ENCODE results near the gene MRPS33.

The MRPS33 gene

GRCh38 chr7:140992422-140992821, 22.3 kb downstream of the MRPS33 start:
- H3K4me3 ChIP-seq (ENCODE audit: control insufficient read depth, low read depth, low read length) = no peak overlapping the region

GRCh38 chr7:140990193-140990962, 24.4 kb downstream of the MRPS33 start:
- H3K4me3 ChIP-seq (ENCODE audit: control insufficient read depth, low read depth, low read length) = no peak overlapping the region

More at GRCh38 chr7:140992422-140992821, 22.3 kb downstream of the MRPS33 start:
- DNase-seq (ENCODE audit: low read depth) = no peak
- no peak for TF ChIP-seq CTCF (conservative IDR thresholded peaks at IDR 0.05; ENCODE audit: control insufficient read depth, insufficient read depth, low read depth, low read length)

GRCh38 chr7:140989068-140989467, 25.7 kb downstream of the MRPS33 start:
- no peak overlapping the region for H3K4me3 ChIP-seq (ENCODE audit: control insufficient read depth, low read depth, low read length)
- TF ChIP-seq CTCF (conservative IDR thresholded peaks at IDR 0.05; ENCODE audit: control insufficient read depth, insufficient read depth, low read depth, low read length) = no peak
- no peak for DNase-seq (ENCODE audit: low read depth)

More at GRCh38 chr7:140990193-140990962, 24.4 kb downstream of the MRPS33 start:
- TF ChIP-seq CTCF (conservative IDR thresholded peaks at IDR 0.05; ENCODE audit: control insufficient read depth, insufficient read depth, low read depth, low read length) = no peak
- no peak for DNase-seq (ENCODE audit: low read depth)

GRCh38 chr7:140983802-140984201, 30.9 kb downstream of the MRPS33 start:
- TF ChIP-seq CTCF (conservative IDR thresholded peaks at IDR 0.05; ENCODE audit: control insufficient read depth, insufficient read depth, low read depth, low read length) = peak; percentile 36
- DNase-seq (ENCODE audit: low read depth) = peak; percentile 39
- H3K4me3 ChIP-seq (ENCODE audit: control insufficient read depth, low read depth, low read length) = no peak overlapping the region

GRCh38 chr7:140982508-140982907, 32.2 kb downstream of the MRPS33 start:
- no peak overlapping the region for H3K4me3 ChIP-seq (ENCODE audit: control insufficient read depth, low read depth, low read length)
- DNase-seq (ENCODE audit: low read depth) = no peak
- no peak for TF ChIP-seq CTCF (conservative IDR thresholded peaks at IDR 0.05; ENCODE audit: control insufficient read depth, insufficient read depth, low read depth, low read length)

- no peak for TF ChIP-seq CTCF (conservative IDR thresholded peaks at IDR 0.05; ENCODE audit: control insufficient read depth, insufficient read depth, low read depth, low read length)
- no peak for DNase-seq (ENCODE audit: low read depth)
Observed at GRCh38 chr7:140981951-140982350, 32.8 kb downstream of the MRPS33 start.

More at GRCh38 chr7:140981951-140982350, 32.8 kb downstream of the MRPS33 start:
- no peak overlapping the region for H3K4me3 ChIP-seq (ENCODE audit: control insufficient read depth, low read depth, low read length)

Measured in fibroblast of mammary gland (primary cell).